H1 (cell line): Measurements from ENCODE around the gene ZBTB46. TPM values are rescaled to one million over a fixed set of nuclear protein-coding genes. Genes with fewer than 3 reads are reported as not detected.

Source experiments
- CTCF ChIA-PET: fragments of 300-600 bp; sonication (Branson Sonifier 250); formaldehyde crosslinking; loops from one replicate; lab custom pipeline; 2021; ENCODE audit not compliant: partially characterized antibody; lab: Charles Lee
- POLR2A ChIA-PET: fragments of 300-600 bp; sonication (Branson Sonifier 250); formaldehyde crosslinking; loops from one replicate; lab custom pipeline; 2021; ENCODE audit warnings: inconsistent platforms; ENCODE audit not compliant: partially characterized antibody; lab: Charles Lee
- DNase-seq, 2 experiments: peaks; one replicate each; pipeline versions ENCODE4 v3.0.0 to v3.0.0-alpha.2; 2010 to 2022; ENCODE audit warnings: low spot score in 2 of 2, low read depth in 1 of 2, mixed read lengths in 1 of 2
- FAIRE-seq: peaks from 2 replicates; lab custom pipeline; 2011; peaks lifted over from hg19 to GRCh38; lab: Jason Lieb, UNC
- H2AFZ ChIP-seq: 2 replicates; pipeline ENCODE4 v1.8.1; 2012; ENCODE audit warnings: low read length, inconsistent platforms
- H2AK5ac ChIP-seq: 2 replicates; pipeline ENCODE4 v1.6.1; 2013; ENCODE audit warnings: low read depth, low read length
- H2BK120ac ChIP-seq: replicated peaks from 2 replicates; pipeline ENCODE3; 2013; ENCODE audit warnings: low read depth, low read length, inconsistent platforms
- H2BK12ac ChIP-seq: 2 replicates; pipeline ENCODE4 v1.6.1; 2013; ENCODE audit warnings: low read depth, low read length
- H2BK15ac ChIP-seq: 2 replicates; pipeline ENCODE4 v1.6.1; 2013; ENCODE audit warnings: low read length
- H2BK20ac ChIP-seq: 2 replicates; pipeline ENCODE4 v1.6.1; 2013; ENCODE audit warnings: low read length
- H2BK5ac ChIP-seq: 2 replicates; pipeline ENCODE4 v1.6.1; 2013; ENCODE audit warnings: low read depth, low read length
- H3K14ac ChIP-seq: 2 replicates; pipeline ENCODE4 v1.6.1; 2013; ENCODE audit warnings: inconsistent platforms; ENCODE audit not compliant: insufficient read length
- H3K18ac ChIP-seq: 2 replicates; pipeline ENCODE4 v1.6.1; 2013; ENCODE audit warnings: low read length; ENCODE audit errors: extremely low read depth
- H3K23ac ChIP-seq: 2 replicates; pipeline ENCODE4 v1.6.1; 2013; ENCODE audit warnings: inconsistent platforms; ENCODE audit not compliant: insufficient read length
- H3K23me2 ChIP-seq: 2 replicates; pipeline ENCODE4 v1.6.1; 2013; ENCODE audit warnings: low read depth, low read length
- H3K27ac ChIP-seq: 2 replicates; pipeline ENCODE4 v1.6.1; 2011; ENCODE audit warnings: low read depth, low read length, inconsistent platforms
- H3K27me3 ChIP-seq, 4 experiments: replicated peaks in 1 of 4; 1 replicate in 1 of 4; 2 replicates in 3 of 4; pipeline versions ENCODE4 v1.6.1 to v1.8.1; 2011 to 2013; ENCODE audit warnings: low read length in 3 of 4, mild to moderate bottlenecking in 3 of 4, inconsistent platforms in 2 of 4, mixed read lengths in 2 of 4, moderate library complexity in 1 of 4; ENCODE audit not compliant: control insufficient read depth in 3 of 4, insufficient read depth in 3 of 4; ENCODE audit errors: extremely low read depth in 1 of 4
- H3K36me3 ChIP-seq, 4 experiments: 2 replicates each; pipeline versions ENCODE4 v1.6.1 to v1.8.1; 2011 to 2013; ENCODE audit warnings: mild to moderate bottlenecking in 4 of 4, low read length in 3 of 4, moderate library complexity in 2 of 4, control low read depth in 1 of 4, inconsistent platforms in 1 of 4; ENCODE audit not compliant: insufficient read depth in 4 of 4, control insufficient read depth in 2 of 4
- H3K4ac ChIP-seq: replicated peaks from 2 replicates; pipeline ENCODE3; 2013; ENCODE audit warnings: low read length, low read depth, mixed read lengths, inconsistent platforms; ENCODE audit not compliant: insufficient read length
- H3K4me1 ChIP-seq, 4 experiments: replicated peaks in 1 of 4; 1 replicate in 1 of 4; 2 replicates in 3 of 4; pipeline versions ENCODE4 v1.6.1 to v1.8.1; 2011 to 2013; ENCODE audit warnings: low read length in 3 of 4, inconsistent platforms in 2 of 4, mixed read lengths in 1 of 4; ENCODE audit not compliant: insufficient read depth in 4 of 4, control insufficient read depth in 3 of 4
- H3K4me2 ChIP-seq, 2 experiments: 2 replicates each; pipeline versions ENCODE4 v1.6.1 to v1.8.1; 2011 to 2013; ENCODE audit warnings: low read depth in 2 of 2, low read length in 2 of 2, control low read depth in 1 of 2, inconsistent platforms in 1 of 2, mild to moderate bottlenecking in 1 of 2; ENCODE audit not compliant: insufficient read depth in 1 of 2
- H3K4me3 ChIP-seq, 4 experiments: fragments of 200-600, 300-600 bp in 1 of 4; sonication (generic), shearing (Covaris generic), sonication (Bioruptor Twin) in 1 of 4; 2 replicates each; pipeline versions ENCODE4 v1.5.1 to v1.8.1; 2011 to 2016; ENCODE audit warnings: low read length in 4 of 4, low read depth in 3 of 4, control low read depth in 2 of 4, inconsistent platforms in 2 of 4, mild to moderate bottlenecking in 2 of 4, mixed read lengths in 1 of 4, moderate library complexity in 1 of 4; ENCODE audit not compliant: insufficient read depth in 2 of 4; ENCODE audit errors: extremely low read depth in 1 of 4
- H3K56ac ChIP-seq: replicated peaks from 2 replicates; pipeline ENCODE3; 2013; ENCODE audit warnings: low read depth, mild to moderate bottlenecking, mixed read lengths, low read length, inconsistent platforms; ENCODE audit not compliant: insufficient read length
- H3K79me1 ChIP-seq: 2 replicates; pipeline ENCODE4 v1.6.1; 2013; ENCODE audit warnings: low read depth, low read length, control low read depth
- H3K79me2 ChIP-seq, 2 experiments: 2 replicates each; pipeline versions ENCODE4 v1.6.1 to v1.8.1; 2012 to 2013; ENCODE audit warnings: low read length in 2 of 2, mild to moderate bottlenecking in 2 of 2, inconsistent platforms in 1 of 2; ENCODE audit not compliant: insufficient read depth in 2 of 2, control insufficient read depth in 1 of 2
- H3K9ac ChIP-seq, 4 experiments: replicated peaks in 1 of 4; 1 replicate in 1 of 4; 2 replicates in 3 of 4; pipeline versions ENCODE4 v1.6.1 to v1.8.1; 2011 to 2013; ENCODE audit warnings: low read depth in 3 of 4, low read length in 3 of 4, control low read depth in 2 of 4, mild to moderate bottlenecking in 2 of 4, moderate library complexity in 2 of 4, inconsistent platforms in 1 of 4; ENCODE audit errors: extremely low read depth in 1 of 4
- H3K9me3 ChIP-seq, 2 experiments: 2 replicates each; pipeline versions ENCODE4 v1.6.1 to v1.8.1; 2012 to 2013; ENCODE audit warnings: mild to moderate bottlenecking in 2 of 2, moderate library complexity in 2 of 2, control low read depth in 1 of 2, inconsistent platforms in 1 of 2, low read depth in 1 of 2, low read length in 1 of 2, mixed read lengths in 1 of 2; ENCODE audit not compliant: insufficient read depth in 2 of 2
- H4K20me1 ChIP-seq, 2 experiments: replicated peaks in 1 of 2; 2 replicates each; pipeline versions ENCODE3 to v1.8.1; 2011 to 2013; ENCODE audit warnings: inconsistent platforms in 2 of 2, low read length in 2 of 2, mild to moderate bottlenecking in 1 of 2; ENCODE audit not compliant: insufficient read depth in 2 of 2, control insufficient read depth in 1 of 2
- H4K5ac ChIP-seq: 2 replicates; pipeline ENCODE4 v1.6.1; 2013; ENCODE audit warnings: low read length, low read depth, mixed read lengths, inconsistent platforms; ENCODE audit not compliant: insufficient read length
- H4K8ac ChIP-seq: 2 replicates; pipeline ENCODE4 v1.8.0; 2013; ENCODE audit warnings: mild to moderate bottlenecking, moderate library complexity, low read length, inconsistent platforms; ENCODE audit not compliant: insufficient read depth; ENCODE audit errors: extremely low read depth
- H4K91ac ChIP-seq: replicated peaks from 2 replicates; pipeline ENCODE3; 2013; ENCODE audit warnings: low read length, mixed read lengths, inconsistent platforms; ENCODE audit not compliant: insufficient read length
- EGR1 ChIP-seq: IDR thresholded peaks from 2 replicates; pipeline ENCODE4 v1.6.1; 2011; ENCODE audit warnings: low read depth, low read length, borderline replicate concordance
- JUN ChIP-seq: IDR thresholded peaks from 2 replicates; pipeline ENCODE4 v1.6.1; 2011; ENCODE audit warnings: low read depth, mild to moderate bottlenecking, improper control_type of control experiment, low read length
- KDM4A ChIP-seq: IDR thresholded peaks from one replicate; pipeline ENCODE4 v1.7.1; 2012; ENCODE audit warnings: low read depth, mild to moderate bottlenecking, moderate library complexity, low read length, inconsistent platforms; ENCODE audit not compliant: severe bottlenecking
- SIRT6 ChIP-seq: IDR thresholded peaks from one replicate; pipeline ENCODE4 v1.7.1; 2012; ENCODE audit warnings: low read length, inconsistent platforms
- WGBS, 2 experiments: shearing (Covaris generic) in 1 of 2; methylation state at CpG; one replicate each; pipeline versions ENCODE4 v1.1.6 to v1.1.7; 2013 to 2015; ENCODE audit warnings: low lambda C conversion rate in 2 of 2, mixed read lengths in 2 of 2, inconsistent platforms in 1 of 2, low coverage in 1 of 2, missing lambda C conversion rate in 1 of 2; ENCODE audit not compliant: insufficient replicate concordance in 2 of 2, insufficient coverage in 1 of 2, insufficient read length in 1 of 2; ENCODE audit errors: extremely low coverage in 1 of 2, missing lambda C conversion rate in 1 of 2; 5-methylcytosine and 5-hydroxymethylcytosine counted together
- polyA plus RNA-seq, 7 experiments: library from polyadenylated mRNA; depleted of rRNA in 3 of 7; stranded (reverse) in 5 of 7; unstranded in 2 of 7; fragments of >200 nt in 5 of 7; fragments of 200-250 nt in 2 of 7; gene quantifications; 1 replicate in 5 of 7; 2 replicates in 1 of 7; 4 replicates in 1 of 7; pipeline versions ENCODE4 v1.2.1 to v1.2.3, GENCODE V29; 2011 to 2013; ENCODE audit warnings: missing spikeins in 2 of 7, mixed read lengths in 2 of 7
- total RNA-seq: library from RNA; stranded (reverse); fragmentation: NEBNext Ultra II Directional; extraction: Animal tissue kit (Norgen Biotek cat#: 25700); gene quantifications from 2 replicates; pipeline ENCODE4 v1.2.1, GENCODE V29; 2021

ZBTB46 gene
- total and polyA plus RNA-seq, 2 of the 8 experiments (the other 6 are each of a cell fraction or from before 2014, with no cell fraction given) = 6.4 to 22.4 TPM

DNA sequence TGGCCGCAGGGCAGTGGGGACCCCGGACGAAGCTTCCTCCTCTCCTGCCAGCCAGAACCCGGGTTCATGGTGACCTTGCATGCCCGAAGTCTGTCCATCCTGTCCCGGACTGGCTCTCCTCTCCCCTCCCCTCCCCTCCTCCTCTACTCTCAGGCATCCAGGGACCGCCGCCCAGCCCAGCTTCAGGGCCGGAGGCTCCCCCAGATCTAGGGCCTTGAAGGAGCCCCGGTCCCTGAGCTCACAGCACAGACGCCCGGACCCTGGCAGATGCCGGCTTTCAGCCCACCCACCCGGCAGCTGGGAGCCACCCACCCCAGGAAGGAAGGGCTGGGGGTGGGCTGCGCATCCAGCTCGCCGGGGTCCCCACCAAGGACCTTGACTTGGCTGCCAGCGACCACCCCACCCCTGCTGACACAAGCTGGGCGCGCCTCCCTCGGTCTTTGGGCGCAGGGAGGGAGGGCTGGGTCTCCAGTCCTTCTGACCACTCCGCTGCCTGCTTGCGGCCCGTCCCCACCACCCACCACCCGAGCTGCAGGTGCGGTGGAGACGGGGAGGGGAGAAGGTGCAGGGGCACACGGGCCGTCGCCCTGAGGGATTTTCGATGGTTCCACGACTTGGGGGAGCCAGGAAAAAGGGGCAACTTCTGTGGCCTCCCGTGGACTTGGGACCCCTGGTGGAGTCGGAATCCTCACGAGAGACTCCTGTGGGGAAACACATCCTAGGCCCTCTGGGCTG lies 24.5 kb upstream of the ZBTB46 start:
- Histone ChIP-seq H4K91ac (peak overlapping the region; percentile 83), H2BK12ac (peak overlapping the region; percentile 87; the same call in 1 of the 2 replicates), H4K5ac (peak overlapping the region; percentile 68), H3K36me3 (no peaks in the 10 kb centered on the region), H2BK20ac (peak overlapping the region; percentile 86; the same call in 1 of the 2 replicates), H2AFZ (no peak overlapping the region), H3K18ac (peak overlapping the region; percentile 96), H3K79me1 (no peaks in the 10 kb centered on the region), H2BK5ac (peak overlapping the region; percentile 93; the same call in 1 of the 2 replicates), H2BK120ac (peak overlapping the region; percentile 59), H3K14ac (no peak overlapping the region), H4K20me1 (no peaks in the 10 kb centered on the region), H3K4me2 (peak overlapping the region; percentile 61 to 74), H2BK15ac (peak overlapping the region; percentile 81; the same call in 1 of the 2 replicates), H3K56ac (peak overlapping the region; percentile 21), H3K4me1 (peaks cover 7 to 47% (median 43%) of the 10 kb centered on the region in 4 experiments), H3K23me2 (peaks cover 8% of the 10 kb centered on the region; the same call in 1 of the 2 replicates), H3K79me2 (no peaks in the 10 kb centered on the region), H3K27me3 (no peaks in the 10 kb centered on the region), H3K27ac (no peak overlapping the region), H2AK5ac (no peak overlapping the region), H3K9ac (peak overlapping the region in 1 of 4 experiments; percentile 13; a peak in 1 of 7 replicates), H3K9me3 (no peaks in the 10 kb centered on the region), H3K23ac (no peak overlapping the region), H3K4me3 (peak overlapping the region in 3 of 4 experiments; percentile 34 to 56 (median 36); a peak in 5 of 8 replicates), H4K8ac (peak overlapping the region; percentile 85), H3K4ac (peak overlapping the region; percentile 32)
- POLR2A ChIA-PET = interaction anchor here (0.6 to 4.9 kb wide), 9 partner anchors 9 to 198 kb away, joined by 3 to 34 read pairs (median 3); partner anchors contain the start of genes ARFRP1, TPD52L2 and ZGPAT
- FAIRE-seq (no peak), DNase-seq (peak in 1 of 2 experiments; percentile 63)
- WGBS, 2 experiments = 24% methylated on average over 19 of the region's 36 CpGs; no CpG with 5 or more reads in 1 of the 2 experiments
- CTCF ChIA-PET = interaction anchor here (0.7 to 3.1 kb wide), 10 partner anchors 7 to 125 kb away, joined by 3 to 13 read pairs (median 4); partner anchors contain the start of genes PRPF6 and TPD52L2
- TF ChIP-seq JUN (no peak), KDM4A (peak; percentile 21), SIRT6 (no peak), EGR1 (no peak)
